ENCODE results near the gene LRRTM4.
"Not testable (repeated sequence)": the region's sequence is repeated elsewhere in the genome, so short reads cannot be mapped to it uniquely, and the experiment has no call there.

Gene LRRTM4

GRCh38 chr2:76862901-76863300 lies 659.3 kb downstream of the LRRTM4 start:
- DNase-seq (ENCODE audit: low spot score) = no peak

GRCh38 chr2:76861708-76862107 lies 660.5 kb downstream of the LRRTM4 start:
- no peak for DNase-seq (ENCODE audit: low spot score)

GRCh38 chr2:76851000-76851399 lies 671.2 kb downstream of the LRRTM4 start:
- no peak for DNase-seq (ENCODE audit: low spot score)

DNA sequence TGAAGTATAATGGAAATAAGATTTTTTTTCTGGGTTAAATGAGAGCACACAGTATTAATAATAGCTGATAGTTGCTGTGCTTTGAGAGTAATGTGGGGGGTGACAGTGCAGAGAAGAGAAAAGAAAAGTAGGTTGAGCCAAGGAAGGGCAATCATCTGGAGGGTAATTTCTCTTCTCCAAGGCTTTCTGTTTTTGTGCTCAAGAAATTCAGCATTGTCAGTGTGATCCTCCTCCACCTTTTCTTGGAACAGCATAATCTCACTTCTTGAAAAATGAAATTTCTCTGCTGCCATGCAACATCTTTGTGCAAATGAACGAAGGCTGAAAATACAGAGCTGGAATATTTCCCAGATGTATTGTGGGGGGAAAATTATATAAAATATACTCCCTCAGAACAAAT lies 673.1 kb downstream of the LRRTM4 start:
- DNase-seq (ENCODE audit: low spot score) = no peak

DNA sequence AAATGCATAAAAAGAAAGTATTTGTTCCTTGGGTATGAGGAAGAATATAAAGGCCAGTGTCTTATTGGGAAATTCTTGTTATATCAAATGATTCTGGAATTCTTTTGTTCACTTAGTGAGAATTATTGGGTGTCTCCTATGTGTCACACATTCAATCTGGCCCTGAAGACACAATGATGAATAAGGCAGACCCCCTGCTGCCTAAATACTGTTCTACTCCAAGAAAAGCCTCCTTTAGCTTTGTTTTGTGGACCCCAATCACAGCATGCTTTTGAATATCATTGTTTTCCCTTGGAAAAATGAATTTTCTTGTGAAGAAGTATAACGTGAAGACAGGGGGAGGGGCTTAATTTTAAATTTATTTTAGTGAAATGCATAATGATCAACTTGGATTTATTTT lies 682.4 kb downstream of the LRRTM4 start:
- no peak for DNase-seq (ENCODE audit: low spot score)

- DNase-seq (ENCODE audit: low spot score) = no peak
Measured at GRCh38 chr2:76829374-76830234, 692.6 kb downstream of the LRRTM4 start.

DNA sequence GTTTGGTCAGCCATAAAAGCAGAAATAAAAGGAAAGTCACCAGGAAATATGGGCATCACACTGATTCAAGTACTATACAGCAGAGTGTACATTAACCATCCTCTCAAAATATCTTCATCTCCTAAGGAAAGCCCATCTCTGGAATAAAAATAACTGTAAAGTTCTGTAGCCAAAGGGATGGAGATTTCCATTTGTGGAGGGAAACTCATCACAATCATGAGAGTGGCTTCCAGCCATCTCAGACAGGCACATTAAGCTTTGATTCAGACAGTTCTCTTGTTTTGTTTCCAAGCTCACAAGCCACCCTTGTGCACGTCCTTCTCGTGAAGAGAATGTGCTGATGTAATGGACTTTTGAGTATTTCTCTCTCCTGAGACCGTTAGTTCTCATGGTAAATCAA lies 695.5 kb downstream of the LRRTM4 start:
- no peak for DNase-seq (ENCODE audit: low spot score)

DNA sequence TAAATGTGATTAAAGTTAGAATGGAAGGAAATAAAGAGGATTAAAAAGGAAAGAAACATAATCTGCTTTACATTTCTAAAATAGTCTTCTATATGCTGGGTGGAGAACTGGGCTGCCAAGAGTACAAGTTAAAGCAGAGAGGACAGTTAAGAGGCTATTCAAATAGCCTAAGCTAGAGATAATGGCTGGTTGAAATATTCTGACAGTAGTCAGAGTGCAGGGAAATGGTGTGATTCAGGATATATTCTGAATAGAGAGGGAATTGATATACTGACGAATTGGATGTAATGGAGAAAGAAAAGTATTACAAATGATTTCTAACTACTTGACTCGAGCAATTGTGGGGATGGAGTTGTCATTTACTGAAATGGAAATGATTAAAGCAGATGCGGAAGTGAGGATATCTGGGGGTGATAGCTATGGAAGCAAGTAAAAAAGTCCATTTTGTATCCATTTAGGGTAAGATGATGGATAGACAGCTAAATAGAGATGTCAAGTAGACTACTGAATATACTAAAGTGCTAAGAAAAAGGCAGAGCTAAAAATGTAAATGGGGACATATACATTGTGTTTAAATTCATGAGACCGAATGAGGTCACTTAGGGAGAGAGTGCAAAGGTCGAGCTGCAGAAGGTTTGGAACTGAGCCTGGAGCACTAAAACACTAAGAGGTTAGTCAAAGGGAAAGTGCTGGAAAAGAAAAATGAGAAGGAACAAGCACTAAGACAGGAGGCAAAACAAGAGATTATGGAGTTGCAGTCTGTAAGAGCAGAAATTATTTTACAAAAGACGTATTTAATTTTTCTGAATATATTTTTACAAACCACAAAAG lies 696.8 kb downstream of the LRRTM4 start:
- no peak for DNase-seq (ENCODE audit: low spot score)

DNA sequence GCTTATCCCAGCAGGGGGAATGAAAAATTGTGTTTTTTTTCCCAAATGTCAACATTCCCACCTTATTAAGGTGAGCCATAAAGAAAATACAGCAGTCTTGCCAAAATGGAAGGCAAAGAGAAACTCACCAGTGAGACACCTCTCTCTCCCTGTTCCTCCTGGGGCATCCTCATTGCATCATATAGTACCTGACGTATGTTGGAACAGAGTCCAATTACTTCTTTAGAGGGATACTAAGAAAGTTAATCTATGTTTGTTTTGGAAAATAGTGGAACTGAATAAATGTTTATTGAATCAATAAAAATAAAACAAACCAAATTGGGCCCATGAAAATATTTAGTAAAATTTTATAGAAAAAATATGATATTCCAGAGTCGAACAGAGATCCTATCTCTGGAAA lies 700.4 kb downstream of the LRRTM4 start:
- DNase-seq (ENCODE audit: low spot score) = no peak

- no peak for DNase-seq (ENCODE audit: low spot score)
Measured at GRCh38 chr2:76813084-76813483, 709.1 kb downstream of the LRRTM4 start.

DNA sequence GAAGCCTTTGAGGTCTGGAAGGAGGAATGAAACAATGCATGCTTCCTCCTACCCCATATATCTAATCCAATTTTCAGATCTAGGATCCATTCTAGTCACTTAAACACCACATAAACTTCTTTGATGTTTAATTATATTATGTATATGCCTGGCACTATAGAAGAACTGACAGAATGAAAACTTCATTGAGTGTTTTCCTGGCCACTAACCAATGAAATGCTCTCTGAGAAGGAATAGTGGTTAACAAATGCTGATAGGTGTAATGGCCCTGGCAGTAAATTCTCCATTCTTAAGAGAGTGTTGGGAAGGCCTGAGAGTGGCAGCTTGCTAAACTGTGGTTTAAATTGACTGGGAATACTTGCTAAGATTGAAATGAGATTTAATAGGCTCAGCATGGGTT lies 710.0 kb downstream of the LRRTM4 start:
- no peak for DNase-seq (ENCODE audit: low spot score)

DNA sequence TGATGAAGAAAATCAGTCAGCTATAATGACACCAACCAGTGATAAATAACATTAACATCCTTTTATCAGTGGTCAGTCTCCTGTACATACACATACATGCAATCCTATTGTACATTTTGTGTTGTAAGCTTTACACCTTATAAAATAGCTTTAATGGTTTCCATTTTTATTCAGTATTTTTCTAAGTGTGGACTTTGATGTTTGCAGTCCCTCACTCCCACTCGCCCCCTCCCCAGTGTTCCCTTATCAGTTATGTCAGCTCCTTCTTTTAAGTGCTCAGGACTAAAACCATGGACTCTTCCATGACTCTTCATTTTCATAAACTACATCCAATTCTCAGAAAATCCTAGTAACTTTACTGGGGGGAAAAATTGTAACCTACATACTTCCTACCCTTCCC lies 713.0 kb downstream of the LRRTM4 start:
- no peak for DNase-seq (ENCODE audit: low spot score)

- no peak for DNase-seq (ENCODE audit: low spot score)
Measured at GRCh38 chr2:76808732-76809131, 713.4 kb downstream of the LRRTM4 start.

GRCh38 chr2:76793647-76794334 lies 728.4 kb downstream of the LRRTM4 start:
- no peak for DNase-seq (ENCODE audit: low spot score)

DNA sequence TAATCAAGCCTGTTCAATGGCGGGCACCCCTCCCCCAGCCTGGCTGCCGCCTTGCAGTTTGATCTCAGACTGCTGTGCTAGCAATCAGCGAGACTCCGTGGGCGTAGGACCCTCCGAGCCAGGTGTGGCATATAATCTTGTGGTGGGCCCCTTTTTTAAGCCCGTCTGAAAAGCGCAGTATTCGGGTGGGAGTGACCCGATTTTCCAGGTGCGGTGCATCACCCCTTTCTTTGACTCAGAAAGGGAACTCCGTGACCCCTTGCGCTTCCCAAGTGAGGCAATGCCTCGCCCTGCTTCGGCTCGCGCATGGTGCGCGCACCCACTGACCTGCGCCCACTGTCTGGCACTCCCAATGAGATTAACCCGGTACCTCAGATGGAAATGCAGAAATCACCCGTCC lies 740.9 kb downstream of the LRRTM4 start:
- not testable (repeated sequence) for DNase-seq (ENCODE audit: low spot score)

GRCh38 chr2:76763276-76763675 lies 758.9 kb downstream of the LRRTM4 start:
- DNase-seq (ENCODE audit: low spot score) = no peak

DNA sequence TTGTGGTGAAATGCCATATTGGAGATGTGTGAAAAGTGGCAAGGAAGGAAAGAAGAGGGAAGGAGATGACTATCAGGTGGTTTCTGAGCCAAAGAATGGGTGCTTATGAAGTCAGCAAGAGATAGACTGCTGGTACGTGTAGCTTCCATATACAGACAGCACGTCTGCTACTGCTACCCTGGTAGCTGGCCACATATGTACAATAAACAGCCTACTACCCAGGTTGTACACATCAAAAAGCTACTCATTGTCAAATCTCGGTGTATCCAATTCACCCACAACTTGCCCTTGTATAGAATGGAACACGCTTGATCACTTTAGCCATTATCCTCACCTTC lies 761.8 kb downstream of the LRRTM4 start:
- DNase-seq (ENCODE audit: low spot score) = no peak

DNA sequence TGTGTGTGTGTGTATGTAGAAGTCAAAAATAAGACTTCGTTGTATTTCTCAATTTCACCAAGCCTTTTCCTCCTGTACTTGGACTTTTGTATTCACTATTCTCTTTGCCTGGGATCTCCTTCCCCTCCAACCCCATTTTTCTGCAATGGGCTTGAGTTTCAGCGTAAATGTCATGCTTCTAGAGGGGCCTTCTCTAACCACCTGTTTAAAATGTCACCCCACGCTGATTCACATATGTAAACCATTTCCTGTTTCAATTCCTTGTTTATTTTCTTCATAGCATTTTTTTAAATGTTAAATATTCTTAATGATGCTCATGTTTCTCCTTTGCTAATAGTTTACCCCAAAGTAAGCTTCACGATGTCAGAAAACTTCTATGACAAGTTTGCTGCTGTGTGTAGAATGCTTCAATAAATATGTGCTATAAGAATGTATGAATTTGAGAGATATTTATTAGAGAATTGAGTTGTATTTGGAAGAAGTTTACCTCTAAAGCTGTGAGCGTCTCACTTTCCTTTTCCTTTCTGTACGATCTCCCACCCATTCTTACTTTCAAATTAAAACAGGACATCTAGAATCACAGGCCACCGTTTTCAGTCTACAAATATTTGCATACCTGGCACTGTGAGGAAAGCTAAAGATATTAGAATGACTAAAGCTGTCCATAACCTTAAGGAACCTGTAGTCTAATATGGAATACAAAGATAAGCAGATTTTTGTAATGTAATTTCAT lies 762.4 kb downstream of the LRRTM4 start:
- DNase-seq (ENCODE audit: low spot score) = no peak

GRCh38 chr2:76752506-76752905 lies 769.7 kb downstream of the LRRTM4 start:
- DNase-seq (ENCODE audit: low spot score) = no peak

GRCh38 chr2:76749858-76750257 lies 772.3 kb downstream of the LRRTM4 start:
- no peak for DNase-seq (ENCODE audit: low spot score)

- DNase-seq (ENCODE audit: low spot score) = no peak
Measured at GRCh38 chr2:76748581-76749296, 773.4 kb downstream of the LRRTM4 start.

All from AG08396 (cell line).